CD14-positive monocyte (primary cell): Measurements from ENCODE around the gene DDI2. TPM values are rescaled to one million over a fixed set of nuclear protein-coding genes. Genes with fewer than 3 reads are reported as not detected.

Experiments used
- DNase-seq, 3 donors: peaks; one replicate each; pipeline ENCODE4 v3.0.0-alpha.2; 2011 to 2022
- H2AFZ ChIP-seq: 2 replicates; pipeline ENCODE4 v1.6.0; 2012; ENCODE audit warnings: mild to moderate bottlenecking, low read depth, low read length, inconsistent platforms; ENCODE audit not compliant: insufficient read depth, poor library complexity, severe bottlenecking
- H3K27ac ChIP-seq, 2 donors: 1 replicate in 1 of 2; 2 replicates in 1 of 2; pipeline ENCODE4 v1.5.1; 2012 to 2013; ENCODE audit warnings: low read length in 2 of 2, control low read depth in 1 of 2, inconsistent platforms in 1 of 2, low read depth in 1 of 2, mild to moderate bottlenecking in 1 of 2
- H3K27me3 ChIP-seq, 2 donors: one replicate each; pipeline versions ENCODE4 v1.6.0 to v1.6.1; 2011 to 2013; ENCODE audit warnings: low read length in 2 of 2; ENCODE audit not compliant: control insufficient read depth in 2 of 2, insufficient read depth in 2 of 2
- H3K36me3 ChIP-seq, 2 donors: replicated peaks in 1 of 2; 1 replicate in 1 of 2; 2 replicates in 1 of 2; pipeline versions ENCODE4 v1.5.1 to v1.6.1; 2012 to 2013; ENCODE audit warnings: low read length in 2 of 2, control low read depth in 1 of 2, inconsistent platforms in 1 of 2, mild to moderate bottlenecking in 1 of 2; ENCODE audit not compliant: insufficient read depth in 2 of 2, control insufficient read depth in 1 of 2
- H3K4me1 ChIP-seq, 2 donors: 1 replicate in 1 of 2; 2 replicates in 1 of 2; pipeline versions ENCODE4 v1.5.1 to v1.6.1; 2012 to 2013; ENCODE audit warnings: low read length in 2 of 2, control low read depth in 1 of 2, inconsistent platforms in 1 of 2, mild to moderate bottlenecking in 1 of 2, moderate library complexity in 1 of 2; ENCODE audit not compliant: insufficient read depth in 2 of 2, control insufficient read depth in 1 of 2
- H3K4me2 ChIP-seq: replicated peaks from 2 replicates; pipeline ENCODE3; 2012; ENCODE audit warnings: low read length, moderate library complexity, mild to moderate bottlenecking; ENCODE audit not compliant: poor library complexity, severe bottlenecking; ENCODE audit errors: extremely low read depth
- H3K4me3 ChIP-seq, 3 experiments: fragments of 200-600 bp in 1 of 3; sonication (generic) in 1 of 3; replicated peaks in 1 of 3; 1 replicate in 2 of 3; 2 replicates in 1 of 3; pipeline ENCODE4 v1.5.1; 2011 to 2013; ENCODE audit warnings: low read length in 3 of 3, mild to moderate bottlenecking in 3 of 3, control low read depth in 2 of 3, low read depth in 2 of 3, inconsistent platforms in 1 of 3, moderate library complexity in 1 of 3
- H3K79me2 ChIP-seq: 2 replicates; pipeline ENCODE4 v1.6.0; 2012; ENCODE audit warnings: mild to moderate bottlenecking, control low read depth, inconsistent platforms, low read length, moderate library complexity; ENCODE audit not compliant: insufficient read depth
- H3K9ac ChIP-seq: 2 replicates; pipeline ENCODE4 v1.6.0; 2017; ENCODE audit warnings: low read length, mild to moderate bottlenecking; ENCODE audit not compliant: insufficient read depth, poor library complexity, severe bottlenecking
- H3K9me3 ChIP-seq, 2 donors: replicated peaks in 1 of 2; 1 replicate in 1 of 2; 2 replicates in 1 of 2; pipeline versions ENCODE4 v1.5.1 to v1.6.1; 2012 to 2013; ENCODE audit warnings: low read length in 2 of 2, control low read depth in 1 of 2; ENCODE audit not compliant: control insufficient read depth in 1 of 2, insufficient read depth in 1 of 2
- H4K20me1 ChIP-seq: 2 replicates; pipeline ENCODE4 v1.6.0; 2012; ENCODE audit warnings: mild to moderate bottlenecking, low read length, control low read depth, moderate library complexity; ENCODE audit not compliant: insufficient read depth
- H3K27ac Mint-ChIP-seq, 7 donors: one replicate each; pipeline ENCODE4 v1.8.0; 2020; ENCODE audit warnings: mild to moderate bottlenecking in 7 of 7, mixed read lengths in 7 of 7, moderate library complexity in 6 of 7, inconsistent platforms in 2 of 7
- H3K27me3 Mint-ChIP-seq, 3 donors: one replicate each; pipeline ENCODE4 v1.8.0; 2021 to 2022; ENCODE audit warnings: low read depth in 3 of 3, mild to moderate bottlenecking in 3 of 3, mixed read lengths in 3 of 3, moderate library complexity in 3 of 3, inconsistent platforms in 1 of 3
- H3K36me3 Mint-ChIP-seq, 2 donors: one replicate each; pipeline ENCODE4 v1.8.0; 2020; ENCODE audit warnings: mixed read lengths in 2 of 2, inconsistent platforms in 1 of 2, mild to moderate bottlenecking in 1 of 2
- H3K4me1 Mint-ChIP-seq: one replicate; pipeline ENCODE4 v1.8.0; 2020; ENCODE audit warnings: mild to moderate bottlenecking, mixed read lengths
- H3K4me3 Mint-ChIP-seq, 2 donors: one replicate each; pipeline ENCODE4 v1.8.0; 2020; ENCODE audit warnings: mild to moderate bottlenecking in 2 of 2, mixed read lengths in 2 of 2, moderate library complexity in 1 of 2
- H3K9me3 Mint-ChIP-seq, 7 donors: one replicate each; pipeline ENCODE4 v1.8.0; 2020 to 2022; ENCODE audit warnings: mixed read lengths in 7 of 7, mild to moderate bottlenecking in 6 of 7, moderate library complexity in 6 of 7, inconsistent platforms in 2 of 7
- WGBS: methylation state at CpG from one replicate; pipeline ENCODE4 v1.1.5; 2013; ENCODE audit warnings: missing lambda C conversion rate; ENCODE audit not compliant: insufficient coverage; 5-methylcytosine and 5-hydroxymethylcytosine counted together
- intact Hi-C, 2 donors: fragments of 100-400 bp; cut with micrococcal nuclease; formaldehyde crosslinking; loops; one replicate each; pipeline versions ENCODE4 v1.15.0 to v1.15.1; 2023
- polyA plus RNA-seq, 3 donors: library from polyadenylated mRNA; depleted of rRNA in 1 of 3; unstranded in 2 of 3; stranded (reverse) in 1 of 3; fragments of 300-500 nt in 2 of 3; fragments of >200 nt in 1 of 3; fragmentation: Illumina TruSeq in 2 of 3; gene quantifications; 1 replicate in 2 of 3; 2 replicates in 1 of 3; pipeline ENCODE4 v1.2.3, GENCODE V29; 2012 to 2021
- TF ChIP-seq, protein P1 (sequence below): fragments of 200-600 bp; IDR thresholded peaks from one replicate; pipeline ENCODE4 v1.8.0; 2022; ENCODE audit warnings: antibody characterized with exemption, mild to moderate bottlenecking

The DDI2 gene
- polyA plus RNA-seq, 3 donors, result 2.5 to 5.4 (median 3.2) TPM

DNA sequence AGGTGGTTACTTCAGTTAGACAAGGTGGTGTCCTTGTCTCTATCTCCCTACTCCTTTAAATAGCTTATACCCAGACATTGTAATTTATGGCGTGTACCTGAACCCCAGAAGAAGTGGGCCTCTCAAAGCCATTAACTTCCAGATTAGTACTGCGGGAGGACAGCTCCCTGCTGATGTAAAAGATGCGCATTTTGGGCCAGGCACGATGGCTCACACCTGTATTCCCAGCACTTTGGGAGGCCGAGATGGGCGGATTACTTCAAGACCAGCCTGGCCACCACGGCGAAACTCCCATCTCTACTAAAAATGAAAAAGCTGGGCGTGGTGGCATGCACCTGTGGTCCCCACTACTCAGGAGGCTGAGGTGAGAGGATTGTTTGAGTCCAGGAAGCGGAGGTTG, 51.8 kb downstream of the DDI2 start:
- H3K27ac Mint-ChIP-seq, result no peak overlapping the region
- no peak overlapping the region for H3K4me2 ChIP-seq
- 98% methylated on average over 5 of the region's 10 CpGs for WGBS

DNA sequence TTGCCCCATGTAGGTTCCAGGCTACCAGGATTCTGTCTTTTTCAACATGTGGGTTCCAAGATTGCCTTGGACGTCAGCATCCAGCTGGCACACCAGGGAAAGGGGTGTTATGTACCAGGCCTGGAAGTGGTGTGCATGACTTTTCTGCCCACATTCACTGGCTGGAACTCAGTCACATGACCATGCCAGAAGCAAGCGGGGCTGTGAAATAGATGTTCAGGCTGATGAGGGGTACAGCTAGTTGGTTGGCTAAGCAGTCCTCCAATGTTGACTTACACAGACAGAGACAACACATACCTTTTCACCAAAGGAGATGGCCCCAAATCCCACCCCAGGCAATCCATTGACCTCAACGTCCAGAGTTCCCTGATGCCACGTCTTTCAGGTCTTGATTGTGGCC, 52.6 kb downstream of the DDI2 start:
- Histone ChIP-seq H3K36me3 (no peaks in the 10 kb centered on the region), H3K27ac (no peak overlapping the region), H2AFZ (no peak overlapping the region), H3K9ac (no peak overlapping the region), H3K27me3 (no peaks in the 10 kb centered on the region), H3K9me3 (no peaks in the 10 kb centered on the region), H3K4me2 (no peak overlapping the region), H3K4me1 (peaks cover 0 to 10% of the 10 kb centered on the region in 2 donors), H4K20me1 (no peaks in the 10 kb centered on the region), H3K4me3 (no peak overlapping the region), H3K79me2 (no peaks in the 10 kb centered on the region)
- intact Hi-C loops, result no loop called here
- Mint-ChIP-seq H3K9me3 (peaks cover 0 to 3% (median 0%) of the 10 kb centered on the region in 7 donors), H3K4me1 (peaks cover 10% of the 10 kb centered on the region), H3K36me3 (peaks cover 7% of the 10 kb centered on the region in 2 donors), H3K4me3 (no peak overlapping the region), H3K27me3 (peaks cover 0 to 2% (median 0%) of the 10 kb centered on the region in 3 donors), H3K27ac (peak overlapping the region in 1 of 7 donors; percentile 36)
- no peak for DNase-seq
- TF ChIP-seq, protein P1, sequence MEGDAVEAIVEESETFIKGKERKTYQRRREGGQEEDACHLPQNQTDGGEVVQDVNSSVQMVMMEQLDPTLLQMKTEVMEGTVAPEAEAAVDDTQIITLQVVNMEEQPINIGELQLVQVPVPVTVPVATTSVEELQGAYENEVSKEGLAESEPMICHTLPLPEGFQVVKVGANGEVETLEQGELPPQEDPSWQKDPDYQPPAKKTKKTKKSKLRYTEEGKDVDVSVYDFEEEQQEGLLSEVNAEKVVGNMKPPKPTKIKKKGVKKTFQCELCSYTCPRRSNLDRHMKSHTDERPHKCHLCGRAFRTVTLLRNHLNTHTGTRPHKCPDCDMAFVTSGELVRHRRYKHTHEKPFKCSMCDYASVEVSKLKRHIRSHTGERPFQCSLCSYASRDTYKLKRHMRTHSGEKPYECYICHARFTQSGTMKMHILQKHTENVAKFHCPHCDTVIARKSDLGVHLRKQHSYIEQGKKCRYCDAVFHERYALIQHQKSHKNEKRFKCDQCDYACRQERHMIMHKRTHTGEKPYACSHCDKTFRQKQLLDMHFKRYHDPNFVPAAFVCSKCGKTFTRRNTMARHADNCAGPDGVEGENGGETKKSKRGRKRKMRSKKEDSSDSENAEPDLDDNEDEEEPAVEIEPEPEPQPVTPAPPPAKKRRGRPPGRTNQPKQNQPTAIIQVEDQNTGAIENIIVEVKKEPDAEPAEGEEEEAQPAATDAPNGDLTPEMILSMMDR, result no peak
- WGBS, result 95% methylated on average over 2 of the region's 4 CpGs

More for the DNA sequence above, 51.8 kb downstream of the DDI2 start:
- intact Hi-C loops, result no loop called here
- Histone ChIP-seq H3K9ac (no peak overlapping the region), H3K4me3 (no peak overlapping the region), H3K79me2 (no peaks in the 10 kb centered on the region), H3K9me3 (no peaks in the 10 kb centered on the region), H3K27me3 (no peaks in the 10 kb centered on the region), H3K27ac (no peak overlapping the region), H3K36me3 (peaks cover 0 to 8% of the 10 kb centered on the region in 2 donors), H2AFZ (no peak overlapping the region), H3K4me1 (peaks cover 0 to 2% of the 10 kb centered on the region in 2 donors), H4K20me1 (no peaks in the 10 kb centered on the region)
- peaks cover 0 to 2% (median 0%) of the 10 kb centered on the region in 3 donors for H3K27me3 Mint-ChIP-seq
- DNase-seq, result no peak
- TF ChIP-seq, protein P1, result no peak
- H3K9me3 Mint-ChIP-seq, result peaks cover 0 to 3% (median 0%) of the 10 kb centered on the region in 7 donors
- H3K4me1 Mint-ChIP-seq, result peaks cover 2% of the 10 kb centered on the region
- peaks cover 7 to 13% of the 10 kb centered on the region in 2 donors for H3K36me3 Mint-ChIP-seq
- H3K4me3 Mint-ChIP-seq, result no peak overlapping the region
